Rectal smooth muscle tissue (tissue), 1 donor: ENCODE results near the gene HES5.

Experiments
- H3K27ac ChIP-seq: one replicate; pipeline ENCODE4 v1.7.0; 2013; ENCODE audit warnings: low read depth, low read length, inconsistent platforms
- H3K27me3 ChIP-seq: one replicate; pipeline ENCODE4 v1.7.0; 2013; ENCODE audit warnings: low read length; ENCODE audit not compliant: control insufficient read depth, insufficient read depth
- H3K36me3 ChIP-seq: one replicate; pipeline ENCODE4 v1.7.0; 2013; ENCODE audit warnings: low read length; ENCODE audit not compliant: control insufficient read depth, insufficient read depth
- H3K4me1 ChIP-seq: one replicate; pipeline ENCODE4 v1.7.0; 2013; ENCODE audit warnings: low read length; ENCODE audit not compliant: control insufficient read depth, insufficient read depth
- H3K4me3 ChIP-seq: one replicate; pipeline ENCODE4 v1.7.0; 2013; ENCODE audit warnings: low read length
- H3K9ac ChIP-seq: one replicate; pipeline ENCODE4 v1.7.0; 2013; ENCODE audit warnings: low read length

Gene HES5

GRCh38 chr1:2528611-2528965 lies 1.5 kb downstream of the HES5 start:
- Histone ChIP-seq H3K9ac (no peak overlapping the region), H3K27me3 (peaks cover 19% of the 10 kb centered on the region), H3K27ac (no peak overlapping the region), H3K4me3 (no peak overlapping the region), H3K4me1 (peaks cover 18% of the 10 kb centered on the region), H3K36me3 (no peaks in the 10 kb centered on the region)

- Histone ChIP-seq H3K36me3 (no peaks in the 10 kb centered on the region), H3K27ac (no peak overlapping the region), H3K9ac (no peak overlapping the region), H3K27me3 (peaks cover 19% of the 10 kb centered on the region), H3K4me3 (no peak overlapping the region), H3K4me1 (peaks cover 18% of the 10 kb centered on the region)
These were observed 2.0 kb downstream of the HES5 start for GRCh38 chr1:2528016-2528415.

GRCh38 chr1:2527556-2527860 lies 2.6 kb downstream of the HES5 start:
- H3K27me3 ChIP-seq = peaks cover 19% of the 10 kb centered on the region
- H3K4me3 ChIP-seq = no peak overlapping the region
- no peak overlapping the region for H3K9ac ChIP-seq
- H3K4me1 ChIP-seq = peaks cover 18% of the 10 kb centered on the region
- H3K36me3 ChIP-seq = no peaks in the 10 kb centered on the region
- H3K27ac ChIP-seq = no peak overlapping the region

GRCh38 chr1:2526824-2527555 lies 3.1 kb downstream of the HES5 start:
- Histone ChIP-seq H3K4me1 (peaks cover 18% of the 10 kb centered on the region), H3K36me3 (no peaks in the 10 kb centered on the region), H3K27me3 (peaks cover 15% of the 10 kb centered on the region), H3K27ac (no peak overlapping the region), H3K4me3 (peak overlapping the region; percentile 49), H3K9ac (no peak overlapping the region)

- H3K4me1 ChIP-seq = peaks cover 18% of the 10 kb centered on the region
- H3K27ac ChIP-seq = peak within 1 kb of the TSS; percentile 75
- H3K9ac ChIP-seq = peak within 1 kb of the TSS; percentile 66
- H3K4me3 ChIP-seq = peak within 1 kb of the TSS; percentile 86
- no peaks in the 10 kb centered on the region for H3K36me3 ChIP-seq
- H3K27me3 ChIP-seq = peaks cover 7% of the 10 kb centered on the region
These were observed 3.9 kb downstream of the HES5 start, which contains the start of gene PANK4 for GRCh38 chr1:2525920-2526823. TSS of gene PANK4 (minus strand) at chr1:2526596. CDS start at chr1:2526587, 9 bp downstream.

GRCh38 chr1:2525572-2525919 lies 4.5 kb downstream of the HES5 start:
- Histone ChIP-seq H3K4me3 (peak overlapping the region; percentile 86), H3K9ac (peak overlapping the region; percentile 66), H3K4me1 (peaks cover 18% of the 10 kb centered on the region), H3K27me3 (peaks cover under 1% of the 10 kb centered on the region), H3K27ac (peak overlapping the region; percentile 30), H3K36me3 (peaks cover 4% of the 10 kb centered on the region)

GRCh38 chr1:2523891-2524609 lies 6.0 kb downstream of the HES5 start:
- H3K27me3 ChIP-seq = no peaks in the 10 kb centered on the region
- H3K4me3 ChIP-seq = peak overlapping the region; percentile 86
- peaks cover 12% of the 10 kb centered on the region for H3K36me3 ChIP-seq
- H3K27ac ChIP-seq = no peak overlapping the region
- no peak overlapping the region for H3K9ac ChIP-seq
- peaks cover 18% of the 10 kb centered on the region for H3K4me1 ChIP-seq

GRCh38 chr1:2523191-2523890 lies 6.7 kb downstream of the HES5 start:
- no peak overlapping the region for H3K9ac ChIP-seq
- H3K4me3 ChIP-seq = no peak overlapping the region
- H3K27me3 ChIP-seq = no peaks in the 10 kb centered on the region
- H3K4me1 ChIP-seq = peaks cover 18% of the 10 kb centered on the region
- peaks cover 19% of the 10 kb centered on the region for H3K36me3 ChIP-seq
- H3K27ac ChIP-seq = no peak overlapping the region

- no peak overlapping the region for H3K27ac ChIP-seq
- peaks cover 29% of the 10 kb centered on the region for H3K36me3 ChIP-seq
- H3K4me1 ChIP-seq = peaks cover 18% of the 10 kb centered on the region
- H3K4me3 ChIP-seq = no peak overlapping the region
- no peak overlapping the region for H3K9ac ChIP-seq
- no peaks in the 10 kb centered on the region for H3K27me3 ChIP-seq
These were observed 7.8 kb downstream of the HES5 start for GRCh38 chr1:2522230-2522629.

- H3K27me3 ChIP-seq = no peaks in the 10 kb centered on the region
- H3K27ac ChIP-seq = no peak overlapping the region
- H3K4me1 ChIP-seq = peaks cover 14% of the 10 kb centered on the region
- H3K4me3 ChIP-seq = no peak overlapping the region
- no peak overlapping the region for H3K9ac ChIP-seq
- H3K36me3 ChIP-seq = peaks cover 42% of the 10 kb centered on the region
These were observed 9.3 kb downstream of the HES5 start for GRCh38 chr1:2520806-2521205.

GRCh38 chr1:2520206-2520605 lies 9.9 kb downstream of the HES5 start:
- Histone ChIP-seq H3K9ac (no peak overlapping the region), H3K4me3 (no peak overlapping the region), H3K27ac (no peak overlapping the region), H3K27me3 (no peaks in the 10 kb centered on the region), H3K4me1 (peaks cover 13% of the 10 kb centered on the region), H3K36me3 (peaks cover 42% of the 10 kb centered on the region)

- H3K27me3 ChIP-seq = no peaks in the 10 kb centered on the region
- no peak overlapping the region for H3K4me3 ChIP-seq
- H3K4me1 ChIP-seq = peaks cover 8% of the 10 kb centered on the region
- H3K9ac ChIP-seq = no peak overlapping the region
- H3K36me3 ChIP-seq = peaks cover 46% of the 10 kb centered on the region
- no peak overlapping the region for H3K27ac ChIP-seq
These were observed 10.3 kb downstream of the HES5 start for GRCh38 chr1:2519729-2520128.
